HepG2 (cell line): ENCODE measurements around the gene ZNF524. TPM values are rescaled to one million over a fixed set of nuclear protein-coding genes. Genes with fewer than 3 reads are reported as not detected.

ENCODE experiments used
- CCDC6 ChIP-seq: sonication (generic); formaldehyde crosslinking; IDR thresholded peaks from 2 replicates; pipeline ENCODE4 v1.8.1; 2022; ENCODE audit warnings: mild to moderate bottlenecking, missing genetic modification reagents, moderate library complexity
- ERF ChIP-seq: IDR thresholded peaks from 2 replicates; pipeline ENCODE4 v1.6.1; 2018; ENCODE audit warnings: missing biosample characterization, missing genetic modification reagents
- FLYWCH1 ChIP-seq: sonication (generic); formaldehyde crosslinking; IDR thresholded peaks from 2 replicates; pipeline ENCODE4 v1.8.1; 2023; ENCODE audit warnings: mild to moderate bottlenecking, missing genetic modification reagents
- FOXP1 ChIP-seq, 2 experiments: fragments of 450-650 bp in 1 of 2; IDR thresholded peaks; 2 replicates each; pipeline ENCODE4 v1.6.1; 2017 to 2018; ENCODE audit warnings: antibody characterized with exemption in 1 of 2
- GFI1 ChIP-seq: sonication (generic); formaldehyde crosslinking; IDR thresholded peaks from 2 replicates; pipeline ENCODE4 v1.5.0; 2020; ENCODE audit warnings: missing genetic modification reagents, mild to moderate bottlenecking, borderline replicate concordance
- HOXA3 ChIP-seq: sonication (generic); formaldehyde crosslinking; IDR thresholded peaks from 2 replicates; pipeline ENCODE4 v1.5.0; 2020; ENCODE audit warnings: missing genetic modification reagents
- IRF9 ChIP-seq: sonication (generic); formaldehyde crosslinking; IDR thresholded peaks from 2 replicates; pipeline ENCODE4 v1.8.0; 2022; ENCODE audit warnings: missing genetic modification reagents, mild to moderate bottlenecking, borderline replicate concordance
- KLF15 ChIP-seq: sonication (generic); formaldehyde crosslinking; IDR thresholded peaks from 2 replicates; pipeline ENCODE4 v1.8.1; 2023; ENCODE audit warnings: borderline replicate concordance, mild to moderate bottlenecking, inconsistent platforms, missing genetic modification reagents, mixed read lengths
- KMT2B ChIP-seq: IDR thresholded peaks from 2 replicates; pipeline ENCODE4 v1.6.1; 2016; ENCODE audit warnings: missing genetic modification reagents, missing compliant biosample characterization
- POLR2G ChIP-seq: fragments of 200-400 bp; formaldehyde crosslinking; IDR thresholded peaks from 2 replicates; pipeline ENCODE4 v1.6.1; 2018; ENCODE audit warnings: mild to moderate bottlenecking, low read depth, low read length, moderate library complexity
- SNAPC2 ChIP-seq: sonication (generic); formaldehyde crosslinking; IDR thresholded peaks from 2 replicates; pipeline ENCODE4 v1.8.1; 2022; ENCODE audit warnings: mild to moderate bottlenecking, missing genetic modification reagents
- TERF1 ChIP-seq: sonication (generic); formaldehyde crosslinking; IDR thresholded peaks from 2 replicates; pipeline ENCODE4 v1.8.0; 2022; ENCODE audit warnings: mild to moderate bottlenecking, missing genetic modification reagents, moderate library complexity
- ZFP91 ChIP-seq: sonication (generic); formaldehyde crosslinking; IDR thresholded peaks from 2 replicates; pipeline ENCODE4 v1.9.0; 2022; ENCODE audit warnings: missing genetic modification reagents, mild to moderate bottlenecking, borderline replicate concordance
- ZNF160 ChIP-seq: sonication (generic); formaldehyde crosslinking; IDR thresholded peaks from 2 replicates; pipeline ENCODE4 v1.8.0; 2022; ENCODE audit warnings: mild to moderate bottlenecking, inconsistent platforms, missing genetic modification reagents
- ZNF343 ChIP-seq: sonication (generic); formaldehyde crosslinking; IDR thresholded peaks from 2 replicates; pipeline ENCODE4 v1.4.0; 2020; ENCODE audit warnings: mild to moderate bottlenecking, missing genetic modification reagents
- ZNF512B ChIP-seq: sonication (generic); formaldehyde crosslinking; IDR thresholded peaks from 2 replicates; pipeline ENCODE4 v1.5.1; 2020; ENCODE audit warnings: missing genetic modification reagents, mild to moderate bottlenecking, borderline replicate concordance
- ZNF687 ChIP-seq: sonication (generic); formaldehyde crosslinking; IDR thresholded peaks from 2 replicates; pipeline ENCODE4 v1.5.1; 2020; ENCODE audit warnings: mild to moderate bottlenecking, missing genetic modification reagents, moderate library complexity
- ZNF703 ChIP-seq: sonication (generic); formaldehyde crosslinking; IDR thresholded peaks from 2 replicates; pipeline ENCODE4 v1.5.1; 2020; ENCODE audit warnings: missing genetic modification reagents, mild to moderate bottlenecking, moderate library complexity, borderline replicate concordance
- polyA plus RNA-seq, 8 experiments: library from polyadenylated mRNA; depleted of rRNA in 3 of 8; stranded (reverse) in 7 of 8; unstranded in 1 of 8; fragments of >200 nt; fragmentation: Illumina TruSeq in 4 of 8; extraction: Trizol in 4 of 8; gene quantifications; 2 replicates each; pipeline versions ENCODE4 v1.2.1 to v1.2.3, GENCODE V29; 2011 to 2016; ENCODE audit warnings: low read depth in 4 of 8, missing spikeins in 1 of 8, mixed read lengths in 1 of 8; ENCODE audit not compliant: insufficient read depth in 1 of 8
- total RNA-seq, 5 experiments: library from RNA; depleted of rRNA; stranded (reverse); fragments of >200 nt; fragmentation: Illumina TruSeq; extraction: Trizol; gene quantifications; 2 replicates each; pipeline ENCODE4 v1.2.3, GENCODE V29; 2016; ENCODE audit warnings: low read depth in 1 of 5

ZNF524 gene
- total and polyA plus RNA-seq, 2 of the 13 experiments (the other 11 are each of a cell fraction or from before 2014, with no cell fraction given) = 3.2 to 4.6 TPM

- no peak for TF ChIP-seq POLR2G
- TF ChIP-seq ZNF512B (CRISPR knock-in tag) = no peak
- no peak for TF ChIP-seq SNAPC2 (CRISPR knock-in tag)
- TF ChIP-seq ZNF687 = peak; percentile 58
- TF ChIP-seq ZNF703 (CRISPR knock-in tag) = no peak
- TF ChIP-seq FOXP1 (IDR thresholded peaks at IDR 0.05) = no peak
- TF ChIP-seq FOXP1 (CRISPR knock-in tag; IDR thresholded peaks at IDR 0.05) = no peak
- 0 out of 2 replicates have a peak, but pooled peaks have one; percentile 31 for TF ChIP-seq CCDC6
- TF ChIP-seq KMT2B (CRISPR knock-in tag) = no peak
- TF ChIP-seq ERF (CRISPR knock-in tag) = no peak
- TF ChIP-seq ZNF343 (CRISPR knock-in tag) = no peak
- 0 out of 2 replicates have a peak, but pooled peaks have one; percentile 54 for TF ChIP-seq IRF9 (CRISPR knock-in tag)
- no peak; the same call in 1 of the 2 replicates for TF ChIP-seq HOXA3 (CRISPR knock-in tag)
- peak; percentile 19; the same call in 1 of the 2 replicates for TF ChIP-seq ZFP91
- no peak for TF ChIP-seq TERF1 (CRISPR knock-in tag)
- TF ChIP-seq ZNF160 (CRISPR knock-in tag) = no peak
- TF ChIP-seq KLF15 = no peak
- TF ChIP-seq FLYWCH1 = no peak
- peak; percentile 96 for TF ChIP-seq GFI1 (CRISPR knock-in tag)
These were observed 14.3 kb upstream of the ZNF524 start (continued) for GRCh38 chr19:55585658-55586339.
